GM18511 (cell line): ENCODE measurements around the gene SCYL1.

Source experiments
- ATAC-seq: cut with Tn5 transposase; IDR thresholded peaks from one replicate; pipeline ENCODE4 v1.9.1; 2021; ENCODE audit warnings: mild to moderate bottlenecking, moderate library complexity; ENCODE audit not compliant: unreplicated experiment

The SCYL1 gene

DNA sequence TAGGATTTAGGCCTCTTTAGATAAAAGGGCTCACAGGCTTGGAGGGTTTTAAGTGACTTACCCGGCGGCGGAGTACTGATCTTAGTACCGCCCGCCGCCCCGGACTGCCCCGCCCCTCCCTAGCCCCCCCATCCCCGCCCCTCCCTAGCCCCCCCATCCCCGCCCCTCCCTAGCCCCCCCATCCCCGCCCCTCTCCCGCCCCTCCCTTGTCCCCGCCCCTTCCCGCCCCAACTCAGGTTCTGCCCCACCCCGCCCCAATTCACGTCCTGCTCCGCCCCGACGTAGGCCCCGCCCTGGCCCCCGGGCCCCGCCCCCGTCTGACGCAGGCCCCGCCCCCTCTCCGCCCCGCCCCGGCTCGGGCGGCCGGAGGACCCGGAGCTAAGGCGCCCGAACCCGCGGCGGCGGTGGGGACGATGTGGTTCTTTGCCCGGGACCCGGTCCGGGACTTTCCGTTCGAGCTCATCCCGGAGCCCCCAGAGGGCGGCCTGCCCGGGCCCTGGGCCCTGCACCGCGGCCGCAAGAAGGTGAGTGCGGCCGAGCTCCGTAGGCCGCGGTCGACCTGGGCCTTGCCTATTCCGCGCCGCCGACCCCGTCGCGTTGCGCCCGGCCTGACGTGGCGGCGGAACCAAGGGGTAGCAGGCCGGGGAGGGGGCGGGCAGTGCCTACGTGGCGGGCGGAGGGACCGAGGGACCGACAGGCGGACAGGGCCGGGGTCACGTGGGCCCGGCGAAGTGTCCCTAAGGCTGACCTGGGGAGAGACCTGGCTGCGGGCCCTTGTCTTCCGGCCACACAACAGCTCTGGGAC is at the start of gene SCYL1:
Gene SCYL1, plus strand, starts transcription at position 343 of the 805 bp plus-strand sequence. Its CDS starts 71 bp downstream, at position 414.
- ATAC-seq: peak; percentile 66

DNA sequence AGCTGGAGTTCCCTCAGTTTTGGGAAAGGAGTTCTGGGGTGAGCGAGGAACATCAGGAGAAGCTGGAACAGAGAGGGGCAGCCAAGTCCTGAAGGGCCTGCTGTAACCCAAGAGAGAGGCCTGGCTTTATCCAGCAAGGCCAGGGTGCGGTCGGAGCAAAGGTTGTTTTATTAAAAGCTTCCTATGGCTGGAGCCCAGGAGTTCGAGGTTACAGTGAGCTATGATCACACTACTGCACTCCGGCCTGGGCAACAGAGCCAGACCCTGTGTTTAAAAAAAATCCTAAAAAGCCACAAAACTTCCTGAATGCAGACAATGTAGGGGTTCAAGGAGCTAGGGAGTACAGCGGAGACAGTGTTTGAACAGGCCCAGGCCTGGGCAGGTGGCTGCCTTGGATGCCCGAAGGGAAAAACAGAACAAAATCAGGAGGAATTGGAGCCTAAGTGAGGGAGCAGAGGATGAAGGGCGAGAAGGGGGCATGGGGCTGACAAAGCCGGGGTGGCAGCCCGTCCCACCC is 48.2 kb upstream of the SCYL1 start:
- no peak for ATAC-seq

DNA sequence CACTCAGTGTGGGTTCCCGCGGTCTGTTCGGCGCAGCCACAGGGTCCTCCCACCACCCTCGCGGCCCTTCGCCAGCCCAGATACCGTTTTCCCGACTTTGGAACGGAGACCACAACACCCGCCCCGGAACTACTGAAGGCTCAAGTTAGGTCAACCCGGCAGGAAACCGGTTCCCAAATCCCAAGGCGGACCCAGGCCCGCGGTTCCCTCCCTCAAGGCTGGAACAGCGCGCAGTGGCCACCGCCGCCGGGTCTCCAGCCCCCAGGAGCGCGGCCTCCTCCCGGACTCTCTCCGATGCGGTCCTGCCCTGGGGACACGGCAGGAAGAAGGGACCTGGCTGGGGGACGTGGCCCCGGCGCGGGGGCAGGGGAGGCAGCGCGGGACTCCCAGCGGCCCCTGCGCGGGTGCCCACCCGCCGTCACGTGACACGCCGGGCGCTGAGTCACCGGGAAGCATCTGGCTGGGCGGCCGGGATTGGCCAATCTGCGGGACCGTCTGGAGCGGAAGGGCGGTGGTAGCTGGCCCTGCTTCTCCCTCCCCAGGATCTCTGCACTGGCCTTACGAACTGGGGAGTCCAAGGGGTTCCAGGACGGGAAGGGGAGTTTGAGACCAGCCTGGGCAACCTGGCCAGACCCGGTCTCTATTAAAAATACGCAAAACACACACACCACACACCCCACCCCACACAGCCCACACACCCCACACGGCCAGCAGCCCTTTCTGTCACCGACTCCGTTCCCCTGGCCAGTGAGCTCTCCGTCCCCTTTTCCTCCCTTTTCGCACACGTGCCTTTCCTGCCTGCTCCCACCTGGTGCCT is 47.5 kb upstream of the SCYL1 start:
- peak; percentile 87 for ATAC-seq

DNA sequence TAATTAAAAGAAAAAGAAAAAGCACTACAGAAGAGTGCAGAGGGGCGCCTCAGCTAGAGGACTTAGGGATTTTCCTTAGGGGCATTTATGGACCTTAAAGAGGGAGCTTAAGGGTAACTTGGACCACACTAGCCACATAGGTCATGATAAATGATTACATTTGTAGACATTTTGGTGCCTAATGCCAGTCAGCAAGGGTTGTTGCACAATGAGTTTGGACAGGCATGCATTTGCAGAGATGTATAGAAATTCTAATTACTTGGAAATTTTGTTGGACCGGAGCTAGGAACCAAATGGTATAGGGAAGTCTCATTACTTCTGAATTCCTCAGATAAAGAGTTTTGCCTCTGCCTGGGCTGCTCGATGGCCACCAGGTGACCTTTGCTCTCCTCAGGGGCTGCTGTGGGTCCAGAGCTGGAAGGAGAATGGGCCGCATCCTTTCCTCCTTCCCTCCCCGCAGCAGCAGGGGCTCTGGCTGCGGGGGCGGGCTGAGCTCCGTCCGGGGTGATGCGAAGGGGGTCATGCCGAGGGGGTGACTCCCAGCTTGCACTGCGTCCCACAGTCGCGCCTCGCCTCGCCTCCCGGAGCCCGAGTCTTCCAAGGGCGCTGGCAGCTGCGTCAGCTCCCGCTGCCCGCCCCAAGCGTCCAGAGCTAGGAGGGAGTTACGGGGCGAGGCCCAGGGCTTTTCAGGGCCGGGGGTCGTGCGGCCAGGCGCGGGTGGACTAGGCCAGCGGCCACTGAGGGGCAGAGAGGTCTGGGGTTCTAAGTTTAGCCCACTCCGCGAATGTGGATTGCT is 46.3 kb upstream of the SCYL1 start:
- ATAC-seq: no peak

DNA sequence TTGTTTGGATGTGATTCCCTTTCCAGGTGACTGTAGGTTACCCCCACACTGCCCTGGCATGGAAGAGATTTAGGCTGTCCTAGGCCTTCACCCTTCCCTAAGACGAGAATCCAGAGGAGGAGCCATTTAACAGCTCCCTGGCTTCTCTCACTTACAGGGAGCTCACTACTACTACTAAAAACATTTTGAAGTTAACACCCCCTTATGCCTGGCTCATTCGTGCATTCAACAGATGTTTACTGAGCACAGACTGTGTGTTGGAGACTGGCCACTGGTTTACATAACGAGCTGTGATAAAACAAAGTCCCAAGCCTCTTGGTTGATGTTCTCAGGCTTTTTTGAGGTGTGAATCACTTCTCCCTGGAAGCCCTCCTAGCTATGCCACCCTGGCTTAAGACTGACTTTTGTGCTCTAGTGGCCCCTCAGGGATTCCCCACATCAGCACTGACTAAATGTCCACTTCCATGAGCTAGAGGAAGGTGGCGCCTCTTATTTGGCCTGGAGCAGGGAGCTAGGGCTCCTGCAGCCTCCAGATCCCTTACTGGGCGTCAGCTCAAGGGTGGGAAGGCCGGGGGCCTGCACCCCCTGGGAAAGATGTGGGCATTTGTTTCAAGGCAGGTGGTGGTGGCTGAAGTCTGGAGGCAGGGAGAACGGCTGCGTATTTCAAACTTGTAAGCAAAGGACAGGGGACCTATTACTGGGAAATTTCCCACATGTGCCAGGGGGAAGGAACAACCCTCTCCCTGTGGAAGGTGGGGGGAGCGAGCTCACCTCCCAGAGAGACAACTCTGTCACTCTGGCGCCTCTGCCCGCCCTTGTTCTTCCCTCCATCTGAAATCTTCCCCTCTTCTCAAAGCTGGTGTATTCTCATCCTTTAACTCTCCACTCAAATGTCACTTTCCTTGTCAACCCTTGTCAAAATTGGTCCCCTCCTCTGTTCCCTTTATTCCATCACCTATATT is 45.4 kb upstream of the SCYL1 start:
- no peak for ATAC-seq

DNA sequence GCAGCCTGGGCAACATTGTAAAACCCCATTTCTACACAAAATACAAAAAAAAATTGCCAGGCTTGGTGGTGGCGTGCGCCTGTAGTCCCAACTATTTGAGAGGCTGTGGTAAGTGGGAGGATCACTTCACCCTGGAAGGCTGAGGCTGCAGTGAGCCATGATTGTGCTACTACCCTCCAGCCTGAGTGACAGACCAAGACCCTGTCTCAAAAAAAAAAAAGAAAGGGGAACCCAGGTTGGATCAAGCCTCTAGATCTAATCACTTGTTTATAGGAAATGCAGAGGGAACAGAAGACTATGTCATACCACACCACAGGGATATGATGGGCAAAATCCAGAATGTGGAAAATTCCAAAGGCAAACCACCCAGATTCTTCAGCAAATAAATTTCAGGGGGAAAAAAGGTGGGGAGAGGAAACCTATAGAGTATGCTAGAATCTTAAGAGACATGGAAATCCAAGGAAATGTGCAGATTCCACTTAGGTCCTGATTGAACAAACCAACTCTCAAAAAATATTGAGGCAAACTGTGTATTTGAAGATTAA is 42.5 kb upstream of the SCYL1 start:
- no peak for ATAC-seq

DNA sequence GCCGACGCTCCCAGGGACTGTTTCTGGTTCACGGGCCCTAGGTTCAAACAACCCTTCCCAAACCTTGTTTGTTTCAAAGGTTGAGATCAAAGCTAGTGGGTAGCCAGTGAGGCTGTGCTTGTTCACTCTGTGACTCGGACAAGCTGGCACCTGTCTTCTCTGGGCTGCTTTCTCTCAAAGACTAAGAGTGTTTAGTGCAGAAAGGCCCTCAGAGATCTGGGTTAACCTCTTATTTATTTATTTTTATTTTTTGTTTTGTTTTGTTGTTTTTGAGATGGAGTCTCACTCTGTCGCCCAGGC is 39.0 kb upstream of the SCYL1 start:
- ATAC-seq: no peak

DNA sequence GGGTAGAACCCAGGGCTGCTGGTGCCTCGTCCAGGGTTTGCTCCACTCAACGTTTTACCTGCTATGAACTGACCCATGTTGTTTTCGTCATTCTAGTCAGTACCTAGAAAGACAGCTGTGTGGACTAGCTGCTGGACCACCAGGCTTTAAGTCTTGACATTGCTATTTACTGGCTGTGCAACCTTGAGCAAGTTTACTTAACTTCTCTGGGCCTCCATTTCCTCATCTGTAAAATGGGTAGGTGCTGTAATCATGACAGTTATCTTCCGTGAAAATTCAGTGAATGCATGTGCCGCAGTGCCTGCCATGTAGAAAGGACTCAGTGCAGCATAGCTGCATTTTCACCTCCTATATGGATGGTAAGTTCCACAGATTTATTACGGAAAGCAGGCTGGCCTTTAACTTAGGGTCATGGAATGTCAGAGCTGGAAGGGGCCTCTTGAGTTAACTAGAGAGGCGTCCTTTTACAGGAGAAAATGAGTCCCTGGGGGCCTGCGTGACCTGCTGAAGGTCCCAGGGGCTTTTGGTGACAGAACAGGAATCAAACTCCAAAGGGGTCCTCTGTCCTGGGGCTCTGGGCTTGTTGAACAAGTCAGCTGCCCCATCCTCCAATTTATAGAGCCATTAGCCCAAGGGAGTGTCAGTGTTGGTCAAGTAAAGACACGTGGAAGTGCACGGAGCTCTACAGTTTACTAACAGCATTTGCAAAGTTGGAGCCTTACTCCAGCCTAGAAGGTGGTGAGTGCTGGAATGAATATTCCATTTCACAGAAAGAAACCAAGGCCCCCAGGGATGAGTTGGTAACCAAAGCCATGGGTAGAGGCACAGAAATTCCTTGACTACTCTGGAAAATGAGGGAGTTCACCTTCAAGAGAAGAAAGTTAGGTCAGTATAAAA is 38.1 kb upstream of the SCYL1 start:
- no peak for ATAC-seq

DNA sequence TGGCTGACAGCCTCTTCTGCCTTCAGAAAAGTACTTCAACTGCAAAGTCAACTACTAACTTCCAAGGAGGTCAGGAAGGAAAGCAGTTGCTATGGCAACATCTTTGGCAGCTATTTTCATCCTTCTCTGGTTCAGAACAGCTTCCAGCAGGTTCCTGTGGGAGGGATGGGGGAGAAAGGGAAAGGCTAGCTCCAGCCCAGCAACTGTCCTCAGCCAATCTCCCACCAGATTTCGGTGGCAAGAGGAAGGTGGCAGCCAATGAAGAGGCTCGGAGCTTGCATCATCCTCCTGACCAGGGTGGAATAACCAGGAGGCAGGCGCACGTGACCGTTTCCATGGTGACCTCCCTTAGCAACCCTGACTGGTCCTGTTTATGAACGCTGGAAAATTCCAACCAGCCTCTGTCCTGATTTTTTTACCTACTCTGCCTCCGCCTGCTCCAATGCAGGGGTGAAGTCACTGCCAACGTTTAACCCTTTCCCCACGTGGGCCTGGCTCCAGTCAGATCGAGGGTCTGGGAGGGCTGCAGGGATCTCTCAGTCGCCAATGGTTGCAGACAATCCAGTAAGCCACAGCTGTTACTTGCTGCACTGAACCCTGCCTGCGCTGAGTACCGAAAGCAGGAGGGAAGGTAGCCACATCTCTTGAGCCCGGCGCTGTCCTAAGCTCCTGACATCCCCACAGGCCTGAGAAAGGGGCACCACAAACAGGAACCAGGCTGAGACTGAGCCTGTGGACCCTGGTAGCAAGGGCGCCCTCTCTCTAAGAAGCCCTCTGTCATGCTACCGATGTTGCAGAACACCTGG is 37.2 kb upstream of the SCYL1 start:
- ATAC-seq: no peak

DNA sequence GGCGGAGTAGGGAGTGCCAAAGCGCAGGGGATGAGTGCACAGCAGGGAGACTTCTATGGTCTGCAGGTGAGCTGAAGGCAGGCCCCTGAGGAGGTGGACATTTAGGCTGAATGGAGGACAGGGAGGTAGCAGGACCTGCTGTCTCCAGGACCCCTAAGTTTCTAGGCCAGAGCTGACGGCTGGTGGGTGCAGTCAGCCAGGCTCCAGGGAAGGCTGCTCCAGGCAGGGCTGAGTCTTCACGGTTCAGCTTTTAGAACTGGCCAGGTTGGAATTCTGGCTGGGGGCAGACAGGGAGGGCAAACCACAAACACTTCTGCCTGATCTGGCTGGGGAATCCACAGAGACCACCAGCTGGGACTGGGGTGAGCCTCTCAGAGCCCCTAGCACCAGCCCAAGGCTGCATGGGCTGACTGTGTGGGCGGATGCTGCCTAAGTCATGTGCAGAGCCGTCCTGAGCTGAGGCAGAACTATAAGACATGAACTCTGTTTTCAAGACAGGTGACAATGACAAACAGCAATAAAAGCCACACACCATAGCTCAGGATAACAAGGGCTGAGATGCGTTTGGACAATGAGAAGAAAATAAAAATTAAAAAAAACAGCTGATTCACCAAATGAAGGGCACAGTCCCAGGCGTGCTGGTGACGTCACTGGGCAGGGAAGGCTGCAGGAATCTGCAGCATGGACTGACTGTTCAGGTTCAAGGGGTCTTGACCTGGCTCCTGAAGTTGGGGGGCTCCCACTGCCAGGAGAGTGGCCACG is 36.4 kb upstream of the SCYL1 start:
- no peak for ATAC-seq

DNA sequence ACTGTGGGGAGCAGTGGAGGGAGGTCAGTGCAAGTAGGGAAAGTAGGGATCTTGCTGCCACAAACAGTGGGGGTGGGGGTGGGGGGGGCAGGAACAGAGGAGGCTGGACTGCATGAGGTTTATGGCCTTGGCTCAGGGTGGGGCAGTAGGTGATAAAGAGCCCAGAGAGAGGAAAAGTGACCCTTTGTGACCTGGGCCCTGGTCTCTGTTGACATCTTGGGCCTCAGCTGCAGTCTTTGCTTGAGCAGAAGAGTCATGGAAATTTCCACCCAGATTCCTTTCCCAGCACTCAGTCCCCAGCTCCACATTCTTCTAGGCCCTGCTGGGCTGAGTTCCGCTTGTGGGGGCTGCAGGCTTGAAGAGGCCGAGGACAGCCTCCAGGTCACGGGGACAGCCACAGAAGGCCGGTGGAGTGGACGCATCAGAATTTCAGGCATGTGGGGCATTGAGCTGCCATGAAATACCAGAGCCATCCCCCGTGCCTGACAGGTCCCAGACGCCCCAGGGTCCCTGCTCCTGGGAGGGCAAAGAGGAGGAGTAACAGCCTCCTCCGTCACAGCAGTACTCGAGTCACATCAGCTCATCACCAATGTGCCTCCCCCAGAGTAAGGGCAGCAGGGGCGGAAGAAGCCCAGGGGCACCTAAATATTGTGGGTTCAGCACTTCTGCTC is 35.7 kb upstream of the SCYL1 start:
- ATAC-seq: no peak

DNA sequence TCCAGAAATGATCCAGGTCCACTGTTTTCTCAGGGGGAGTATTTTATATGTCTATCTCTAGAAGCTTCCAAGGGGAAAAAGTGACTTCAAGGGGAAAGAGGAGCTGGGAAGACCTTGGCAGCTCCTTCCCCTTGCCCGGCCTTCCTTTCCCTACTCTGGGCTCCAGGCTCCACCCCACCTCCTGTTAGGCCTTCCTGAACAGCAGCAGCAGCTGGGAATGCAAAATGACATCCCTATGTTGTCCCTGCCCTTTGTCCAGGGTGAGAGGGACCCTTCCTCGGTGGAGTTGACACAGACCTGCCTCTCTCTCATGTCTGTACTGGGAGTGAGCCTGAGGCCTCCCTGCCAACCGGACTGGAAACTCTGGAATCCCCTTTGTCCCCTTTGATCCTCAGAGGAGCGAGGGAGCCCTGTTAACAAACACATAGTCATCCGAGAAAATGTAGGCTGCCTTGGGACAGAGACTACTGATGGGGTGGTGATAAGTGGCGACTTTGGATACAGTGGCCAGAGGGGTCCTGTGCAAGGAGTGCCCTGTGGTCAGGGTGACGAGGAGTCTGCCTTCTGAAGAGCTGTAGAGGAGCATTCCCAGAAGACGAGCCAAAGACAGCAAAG is 35.1 kb upstream of the SCYL1 start:
- ATAC-seq: no peak

DNA sequence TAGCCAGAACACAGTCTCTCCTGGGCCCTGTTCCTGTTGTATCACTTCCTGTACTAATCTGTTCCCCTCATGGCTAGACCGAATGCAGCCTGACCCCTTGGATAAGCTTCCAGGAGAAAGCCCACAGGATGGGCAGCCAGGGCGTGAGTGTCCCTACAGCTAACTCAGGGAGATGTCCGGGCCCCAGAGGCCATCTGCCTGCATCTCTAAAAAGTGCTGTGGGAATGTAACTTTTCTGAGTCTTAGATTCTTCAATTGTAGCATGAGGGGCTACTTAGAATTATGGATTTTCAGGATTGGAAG is 33.8 kb upstream of the SCYL1 start:
- ATAC-seq: no peak

DNA sequence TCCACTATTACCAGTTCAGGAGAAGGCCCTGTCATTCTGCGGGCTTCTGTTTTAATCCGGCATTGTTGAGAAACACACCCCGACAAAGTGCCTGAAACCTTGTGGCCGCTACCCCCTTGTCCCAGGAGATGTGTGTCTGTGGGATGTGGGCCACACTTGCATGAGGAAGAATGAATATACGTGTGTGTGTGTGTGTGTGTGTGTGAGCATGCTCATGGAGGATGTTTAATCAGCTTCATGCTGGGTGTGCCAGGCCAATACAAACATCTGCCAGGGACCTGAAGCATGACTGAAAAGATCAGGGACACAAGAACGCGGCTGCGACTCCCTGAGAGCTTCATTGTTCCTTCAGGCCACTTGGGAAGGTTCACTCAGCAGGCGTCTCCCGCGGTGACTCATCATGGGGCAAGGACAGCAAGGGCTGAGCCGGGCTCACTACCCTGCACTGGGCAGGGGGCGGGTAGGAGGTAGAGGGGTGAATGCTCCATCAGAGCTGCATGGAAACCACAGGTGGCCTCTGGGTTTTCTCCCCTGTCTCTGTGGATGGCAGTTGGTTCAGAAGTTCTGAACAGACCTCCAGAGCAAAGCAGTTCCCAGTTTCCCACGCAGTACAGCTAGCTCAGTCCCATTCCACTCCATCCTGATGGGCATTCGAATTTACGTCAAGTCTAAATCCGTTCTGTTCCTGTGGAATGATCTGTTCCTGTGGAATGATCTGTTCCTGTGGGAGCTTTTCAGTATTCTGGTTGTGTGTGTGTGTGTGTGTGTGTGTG is 33.1 kb upstream of the SCYL1 start:
- ATAC-seq: no peak

DNA sequence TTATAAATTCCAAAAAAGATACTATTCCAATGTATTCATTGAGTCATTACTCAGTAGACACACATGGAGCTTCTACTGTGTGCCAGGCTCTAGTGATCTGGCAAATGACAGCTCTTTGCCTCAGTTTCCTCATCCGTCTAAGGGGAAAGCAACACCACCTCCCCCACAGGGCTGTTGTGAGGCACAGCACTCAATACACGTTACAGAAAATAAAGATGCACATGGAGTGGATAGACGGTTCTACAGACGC is 32.6 kb upstream of the SCYL1 start:
- no peak for ATAC-seq
